KMS-11 (cell line): Measurements from ENCODE around the gene KRT78.

ENCODE experiments used
- H2AFZ ChIP-seq: fragments of 200-600 bp; sonication (generic); 2 replicates; pipeline ENCODE4 v1.6.1; 2016; ENCODE audit warnings: antibody characterized with exemption, mixed run types, low read depth
- H3K27ac ChIP-seq: fragments of 200-600 bp; sonication (generic); 2 replicates; pipeline ENCODE4 v1.6.1; 2016; ENCODE audit warnings: mild to moderate bottlenecking, mixed run types
- H3K27me3 ChIP-seq: fragments of 200-600 bp; sonication (generic); 2 replicates; pipeline ENCODE4 v1.6.1; 2017; ENCODE audit warnings: mild to moderate bottlenecking, low read depth, mixed run types, moderate library complexity; ENCODE audit not compliant: insufficient read depth
- H3K36me3 ChIP-seq: fragments of 200-600 bp; sonication (generic); 2 replicates; pipeline ENCODE4 v1.6.1; 2017; ENCODE audit warnings: mild to moderate bottlenecking, mixed run types; ENCODE audit not compliant: insufficient read depth
- H3K4me1 ChIP-seq: fragments of 200-600 bp; sonication (generic); 2 replicates; pipeline ENCODE4 v1.6.1; 2016; ENCODE audit warnings: mild to moderate bottlenecking, low read depth, mixed run types; ENCODE audit not compliant: poor library complexity, severe bottlenecking
- H3K4me2 ChIP-seq: fragments of 200-600 bp; sonication (generic); 2 replicates; pipeline ENCODE4 v1.7.0; 2016; ENCODE audit warnings: mild to moderate bottlenecking, mixed run types
- H3K4me3 ChIP-seq: fragments of 200-600 bp; sonication (generic); IDR thresholded peaks from 2 replicates; pipeline ENCODE4 v1.6.1; 2017; ENCODE audit warnings: low read depth, low read length, mixed read lengths; ENCODE audit not compliant: insufficient read depth
- H3K79me2 ChIP-seq: fragments of 200-600 bp; sonication (generic); 2 replicates; pipeline ENCODE4 v1.6.1; 2016; ENCODE audit warnings: low read depth, mixed run types; ENCODE audit not compliant: insufficient read depth
- H3K9ac ChIP-seq: fragments of 200-600 bp; sonication (generic); 2 replicates; pipeline ENCODE4 v1.6.1; 2016; ENCODE audit warnings: mild to moderate bottlenecking, mixed run types
- H4K20me1 ChIP-seq: fragments of 200-600 bp; sonication (generic); 2 replicates; pipeline ENCODE4 v1.6.1; 2016; ENCODE audit warnings: mild to moderate bottlenecking, mixed run types; ENCODE audit not compliant: insufficient read depth
- CTCF ChIP-seq: fragments of 200-600 bp; sonication (generic); conservative IDR thresholded peaks from 2 replicates; pipeline ENCODE4 v1.6.1; 2017; ENCODE audit warnings: low read depth, mild to moderate bottlenecking, antibody characterized with exemption, low read length, moderate library complexity, mixed read lengths

Gene KRT78

GRCh38 chr12:52788192-52788875 is 60.5 kb downstream of the KRT78 start:
- Histone ChIP-seq H3K36me3 (no peaks in the 10 kb centered on the region), H3K4me2 (no peak overlapping the region), H3K9ac (no peak overlapping the region), H4K20me1 (no peaks in the 10 kb centered on the region), H3K27ac (no peak overlapping the region), H3K79me2 (no peaks in the 10 kb centered on the region), H3K4me3 (no peak overlapping the region), H3K27me3 (peaks cover 12% of the 10 kb centered on the region), H3K4me1 (peaks cover 15% of the 10 kb centered on the region), H2AFZ (no peak overlapping the region)
- TF ChIP-seq CTCF: no peak
